ENCODE measurements around the gene PCP2. TPM values are rescaled to one million over a fixed set of nuclear protein-coding genes. Genes with fewer than 3 reads are reported as not detected.

Gene PCP2
- total RNA-seq, 1 experiment from 2014 or later: not detected

GRCh38 chr19:7645163-7645562, 11.6 kb upstream of the PCP2 start:
- Histone ChIP-seq H4K8ac (replicated peaks; ENCODE audit: insufficient read length, low read depth, low read length) (no peak overlapping the region), H2BK120ac (ENCODE audit: low read depth, low read length, poor library complexity, severe bottlenecking) (no peak overlapping the region), H3K4me2 (ENCODE audit: insufficient read depth, insufficient read length, low read length) (no peak overlapping the region), H3K4me1 (ENCODE audit: insufficient read depth, low read length) (no peaks in the 10 kb centered on the region), H3K23ac (ENCODE audit: insufficient read length, low read depth, low read length) (no peak overlapping the region), H3K4ac (ENCODE audit: low read depth, low read length) (no peak overlapping the region), H2AK5ac (ENCODE audit: insufficient read length, low read length) (no peak overlapping the region), H2BK5ac (ENCODE audit: insufficient read length, low read length) (no peak overlapping the region), H2BK20ac (ENCODE audit: low read depth, low read length, poor library complexity, severe bottlenecking) (no peak overlapping the region), H3K14ac (ENCODE audit: insufficient read depth, low read length) (no peak overlapping the region; the same call in 1 of the 2 replicates), H2BK12ac (ENCODE audit: insufficient read length, low read depth, low read length) (no peak overlapping the region), H3K79me2 (ENCODE audit: insufficient read depth, low read length) (no peaks in the 10 kb centered on the region), H2AFZ (ENCODE audit: low read length) (no peak overlapping the region), H3K9me3 (ENCODE audit: control insufficient read depth, low read depth, low read length) (no peaks in the 10 kb centered on the region), H3K27me3 (ENCODE audit: insufficient read depth, low read length) (no peaks in the 10 kb centered on the region), H3K79me1 (ENCODE audit: insufficient read depth, low read depth, low read length, poor library complexity, severe bottlenecking) (no peaks in the 10 kb centered on the region), H3K18ac (ENCODE audit: insufficient read length, low read depth, low read length) (no peak overlapping the region), H3K9ac (ENCODE audit: extremely low read depth, insufficient read length, low read length) (no peak overlapping the region), H4K5ac (ENCODE audit: insufficient read length, low read depth, low read length) (no peak overlapping the region), H3K56ac (ENCODE audit: insufficient read length, low read depth, low read length) (no peak overlapping the region), H3K27ac (ENCODE audit: insufficient read length, low read depth, low read length) (no peak overlapping the region), H3T11ph (ENCODE audit: low read length) (no peak overlapping the region), H3K23me2 (ENCODE audit: insufficient read length, low read depth, low read length, poor library complexity, severe bottlenecking) (no peaks in the 10 kb centered on the region), H2BK15ac (ENCODE audit: low read depth, low read length) (peak overlapping the region; percentile 27; the same call in 1 of the 2 replicates), H4K91ac (ENCODE audit: insufficient read length, low read depth, low read length) (no peak overlapping the region), H4K20me1 (ENCODE audit: control insufficient read depth, insufficient read depth, insufficient read length) (no peaks in the 10 kb centered on the region)
- H3K4me1 Mint-ChIP-seq: peaks cover 0 to 8% of the 10 kb centered on the region in 2 experiments; a peak in 2 of 4 replicates
- no peak overlapping the region for H3K4me3 Mint-ChIP-seq
- H3K27me3 Mint-ChIP-seq (ENCODE audit: low read depth): peaks cover 7% of the 10 kb centered on the region
- no peak overlapping the region for H3K27ac Mint-ChIP-seq
- H3K9me3 Mint-ChIP-seq: no peaks in the 10 kb centered on the region; a peak in 1 of 5 replicates
- TF ChIP-seq, protein P1, sequence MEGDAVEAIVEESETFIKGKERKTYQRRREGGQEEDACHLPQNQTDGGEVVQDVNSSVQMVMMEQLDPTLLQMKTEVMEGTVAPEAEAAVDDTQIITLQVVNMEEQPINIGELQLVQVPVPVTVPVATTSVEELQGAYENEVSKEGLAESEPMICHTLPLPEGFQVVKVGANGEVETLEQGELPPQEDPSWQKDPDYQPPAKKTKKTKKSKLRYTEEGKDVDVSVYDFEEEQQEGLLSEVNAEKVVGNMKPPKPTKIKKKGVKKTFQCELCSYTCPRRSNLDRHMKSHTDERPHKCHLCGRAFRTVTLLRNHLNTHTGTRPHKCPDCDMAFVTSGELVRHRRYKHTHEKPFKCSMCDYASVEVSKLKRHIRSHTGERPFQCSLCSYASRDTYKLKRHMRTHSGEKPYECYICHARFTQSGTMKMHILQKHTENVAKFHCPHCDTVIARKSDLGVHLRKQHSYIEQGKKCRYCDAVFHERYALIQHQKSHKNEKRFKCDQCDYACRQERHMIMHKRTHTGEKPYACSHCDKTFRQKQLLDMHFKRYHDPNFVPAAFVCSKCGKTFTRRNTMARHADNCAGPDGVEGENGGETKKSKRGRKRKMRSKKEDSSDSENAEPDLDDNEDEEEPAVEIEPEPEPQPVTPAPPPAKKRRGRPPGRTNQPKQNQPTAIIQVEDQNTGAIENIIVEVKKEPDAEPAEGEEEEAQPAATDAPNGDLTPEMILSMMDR (conservative IDR thresholded peaks at IDR 0.05): no peak
- DNase-seq: no peak
- peaks cover 2 to 18% (median 11%) of the 10 kb centered on the region in 3 experiments for H3K36me3 Mint-ChIP-seq (ENCODE audit: insufficient read depth in 1 of 3, low read depth in 3 of 3)
- no CpG with 5 or more reads among the region's 14 CpGs for WGBS (ENCODE audit: extremely low coverage, insufficient read length, low lambda C conversion rate)
